Endothelial cell of umbilical vein (primary cell): Measurements from ENCODE around the gene OVCH2. TPM values are rescaled to one million over a fixed set of nuclear protein-coding genes. Genes with fewer than 3 reads are reported as not detected.

Source experiments
- BruUV-seq: library from RNA; stranded (reverse); fragments of 400-500 nt; replicated peaks from 2 replicates; lab custom pipeline; 2021; lab: Mats Ljungman, UMichigan
- CTCF ChIA-PET: fragments of 300-600, 350-600 bp; sonication (Branson Sonifier 250); formaldehyde crosslinking; loops from one replicate; lab custom pipeline; 2021; ENCODE audit warnings: antibody characterized with exemption, inconsistent platforms; lab: Charles Lee
- POLR2A ChIA-PET: fragments of 300-600, 350-600 bp; sonication (Branson Sonifier 250); formaldehyde crosslinking; loops from one replicate; lab custom pipeline; 2021; ENCODE audit warnings: antibody characterized with exemption, inconsistent platforms; lab: Charles Lee
- DNase-seq: peaks from one replicate; pipeline ENCODE4 v3.0.0-alpha.2; 2011; ENCODE audit warnings: low read depth, low spot score
- FAIRE-seq: peaks from 2 replicates; lab custom pipeline; 2011; peaks lifted over from hg19 to GRCh38; lab: Jason Lieb, UNC
- H2AFZ ChIP-seq: 2 replicates; pipeline ENCODE4 v1.6.0; 2012; ENCODE audit warnings: low read depth, low read length, control low read depth, inconsistent platforms
- H3K27ac ChIP-seq: 2 replicates; pipeline ENCODE4 v1.5.1; 2011; ENCODE audit warnings: low read depth, mild to moderate bottlenecking, control low read depth, low read length, moderate library complexity; ENCODE audit not compliant: insufficient read depth
- H3K27me3 ChIP-seq, 2 experiments: 2 replicates each; pipeline versions ENCODE4 v1.6.0 to v1.6.1; 2011; ENCODE audit warnings: low read length in 2 of 2, mixed read lengths in 1 of 2; ENCODE audit not compliant: control insufficient read depth in 2 of 2, insufficient read depth in 2 of 2
- H3K36me3 ChIP-seq, 2 experiments: 2 replicates in 1 of 2; 3 replicates in 1 of 2; pipeline ENCODE4 v1.5.1; 2011; ENCODE audit warnings: low read length in 2 of 2, mild to moderate bottlenecking in 1 of 2, moderate library complexity in 1 of 2; ENCODE audit not compliant: control insufficient read depth in 2 of 2, insufficient read depth in 2 of 2; ENCODE audit errors: extremely low read depth in 1 of 2
- H3K4me1 ChIP-seq: 3 replicates; pipeline ENCODE4 v1.5.1; 2011; ENCODE audit warnings: mild to moderate bottlenecking, low read length; ENCODE audit not compliant: control insufficient read depth, insufficient read depth; ENCODE audit errors: extremely low read depth
- H3K4me2 ChIP-seq: 2 replicates; pipeline ENCODE4 v1.6.1; 2011; ENCODE audit warnings: low read length, control low read depth, mixed read lengths; ENCODE audit not compliant: insufficient read depth
- H3K4me3 ChIP-seq, 3 experiments: fragments of 200-600 bp in 1 of 3; sonication (generic), shearing (Covaris generic) in 1 of 3; replicated peaks in 1 of 3; 2 replicates each; pipeline ENCODE4 v1.5.1; 2011 to 2016; ENCODE audit warnings: control low read depth in 3 of 3, low read length in 3 of 3, mild to moderate bottlenecking in 2 of 3, inconsistent platforms in 1 of 3, low read depth in 1 of 3, moderate library complexity in 1 of 3; ENCODE audit not compliant: insufficient read depth in 1 of 3
- H3K79me2 ChIP-seq: 2 replicates; pipeline ENCODE4 v1.6.0; 2012; ENCODE audit warnings: low read length, inconsistent platforms; ENCODE audit not compliant: control insufficient read depth, insufficient read depth
- H3K9ac ChIP-seq: replicated peaks from 2 replicates; pipeline ENCODE3; 2011; ENCODE audit warnings: low read length, control low read depth; ENCODE audit not compliant: insufficient read depth; ENCODE audit errors: extremely low read depth
- H3K9me1 ChIP-seq: replicated peaks from 3 replicates; pipeline ENCODE4 v1.6.0; 2011; ENCODE audit warnings: mild to moderate bottlenecking, low read length; ENCODE audit not compliant: control insufficient read depth, insufficient read depth; ENCODE audit errors: extremely low read depth
- H3K9me3 ChIP-seq: replicated peaks from 2 replicates; pipeline ENCODE4 v1.5.1; 2012; ENCODE audit warnings: low read length, inconsistent platforms; ENCODE audit not compliant: control insufficient read depth, insufficient read depth
- H4K20me1 ChIP-seq: replicated peaks from 2 replicates; pipeline ENCODE3; 2011; ENCODE audit warnings: mild to moderate bottlenecking, low read length; ENCODE audit not compliant: control insufficient read depth, insufficient read depth; ENCODE audit errors: extremely low read depth
- EZH2 ChIP-seq: IDR thresholded peaks from 2 replicates; pipeline ENCODE4 v1.6.1; 2012; ENCODE audit warnings: borderline replicate concordance, low read depth, mild to moderate bottlenecking, moderate library complexity, low read length, inconsistent platforms; ENCODE audit not compliant: severe bottlenecking
- FOS ChIP-seq: IDR thresholded peaks from 2 replicates; pipeline ENCODE4 v1.6.1; 2011; ENCODE audit warnings: mild to moderate bottlenecking, low read length, moderate library complexity, borderline replicate concordance; ENCODE audit not compliant: insufficient read depth
- GATA2 ChIP-seq: IDR thresholded peaks from 2 replicates; pipeline ENCODE4 v1.7.0; 2011; ENCODE audit warnings: low read depth, mild to moderate bottlenecking, moderate library complexity, mixed read lengths, low read length; ENCODE audit not compliant: insufficient read length, insufficient read depth
- JUN ChIP-seq: IDR thresholded peaks from 2 replicates; pipeline ENCODE4 v1.6.1; 2011; ENCODE audit warnings: borderline replicate concordance, low read depth; ENCODE audit not compliant: insufficient read length, insufficient read depth
- MYC ChIP-seq: IDR thresholded peaks from one replicate; pipeline ENCODE4 v1.6.1; 2011; ENCODE audit warnings: mild to moderate bottlenecking, low read depth, low read length
- POLR2A ChIP-seq: IDR thresholded peaks from 2 replicates; pipeline ENCODE4 v1.6.1; 2012; ENCODE audit warnings: low read depth, mild to moderate bottlenecking, control low read depth, low read length
- POLR2AphosphoS5 ChIP-seq: IDR thresholded peaks from 2 replicates; pipeline ENCODE4 v1.6.1; 2012; ENCODE audit warnings: low read depth, mild to moderate bottlenecking, control low read depth, low read length, moderate library complexity; ENCODE audit not compliant: insufficient read depth
- dilution Hi-C: fragments of 300-500 bp; cut with MboI; formaldehyde crosslinking; loops from one replicate; pipeline ENCODE4 v1.15.0; 2019; ENCODE audit warnings: low sequenced_read_pairs; ENCODE audit not compliant: extremely low pct_ligation_motif_present
- intact Hi-C: fragments of 100-400 bp; cut with micrococcal nuclease; formaldehyde crosslinking; loops from one replicate; pipeline ENCODE4 v1.10.0; 2022
- polyA plus RNA-seq, 4 experiments: library from polyadenylated mRNA; depleted of rRNA in 3 of 4; stranded (reverse) in 3 of 4; unstranded in 1 of 4; fragments of >200 nt; gene quantifications; 2 replicates each; pipeline versions ENCODE4 v1.2.1 to v1.2.3, GENCODE V29; 2011 to 2012; ENCODE audit warnings: missing spikeins in 1 of 4
- total RNA-seq: library from RNA; stranded (reverse); gene quantifications from 2 replicates; pipeline ENCODE4 v1.2.3, GENCODE V29; 2021
- TF ChIP-seq, protein P1 (sequence below): IDR thresholded peaks from 2 replicates; pipeline ENCODE4 v1.6.1; 2011; ENCODE audit not compliant: insufficient read depth, insufficient read length
- TF ChIP-seq, protein P2 (sequence below), 2 donors: IDR thresholded peaks; 1 replicate in 1 of 2; 2 replicates in 1 of 2; pipeline ENCODE4 v1.5.1; 2011; ENCODE audit warnings: low read length in 2 of 2, mild to moderate bottlenecking in 2 of 2, moderate library complexity in 2 of 2, control low read depth in 1 of 2, inconsistent platforms in 1 of 2, low read depth in 1 of 2; ENCODE audit not compliant: insufficient read depth in 1 of 2; ENCODE audit errors: extremely low read depth in 1 of 2

OVCH2 gene
- total and polyA plus RNA-seq, 2 donors (not counting 3 experiments of a cell fraction or from before 2014, with no cell fraction given), result not detected

DNA sequence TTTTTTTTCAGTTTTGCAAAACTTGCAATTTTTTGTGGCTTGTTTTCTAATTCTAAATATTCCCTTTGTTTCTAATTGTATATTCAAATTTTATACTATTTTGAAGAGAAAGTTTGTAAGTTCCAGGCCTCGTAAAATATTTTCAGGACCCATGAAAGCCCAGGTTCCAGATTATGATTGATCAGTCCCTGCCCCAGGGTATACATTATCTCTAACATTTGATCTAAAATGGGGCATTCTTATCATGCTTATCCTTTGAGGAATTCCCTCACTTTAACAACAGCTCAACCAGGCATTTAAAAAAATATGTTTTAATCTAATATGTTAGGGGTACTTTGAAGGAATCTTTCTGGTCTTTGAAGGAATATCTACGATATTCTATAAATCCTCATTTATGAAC is 59.4 kb downstream of the OVCH2 start:
- dilution Hi-C loops, result no loop called here
- Histone ChIP-seq H3K9me1 (no peaks in the 10 kb centered on the region), H3K4me2 (no peak overlapping the region), H4K20me1 (no peaks in the 10 kb centered on the region), H3K27ac (no peak overlapping the region), H3K79me2 (no peaks in the 10 kb centered on the region), H3K9ac (no peak overlapping the region), H2AFZ (no peak overlapping the region), H3K4me3 (no peak overlapping the region), H3K36me3 (peaks cover 0 to 3% of the 10 kb centered on the region in 2 experiments), H3K9me3 (no peaks in the 10 kb centered on the region), H3K4me1 (no peaks in the 10 kb centered on the region), H3K27me3 (no peaks in the 10 kb centered on the region)
- no peak for TF ChIP-seq POLR2AphosphoS5
- TF ChIP-seq GATA2, result no peak
- no peak for TF ChIP-seq EZH2
- no peak for TF ChIP-seq MYC
- TF ChIP-seq FOS, result no peak
- TF ChIP-seq POLR2A, result no peak
- TF ChIP-seq, protein P1, sequence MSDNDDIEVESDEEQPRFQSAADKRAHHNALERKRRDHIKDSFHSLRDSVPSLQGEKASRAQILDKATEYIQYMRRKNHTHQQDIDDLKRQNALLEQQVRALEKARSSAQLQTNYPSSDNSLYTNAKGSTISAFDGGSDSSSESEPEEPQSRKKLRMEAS, result no peak
- TF ChIP-seq, protein P2, sequence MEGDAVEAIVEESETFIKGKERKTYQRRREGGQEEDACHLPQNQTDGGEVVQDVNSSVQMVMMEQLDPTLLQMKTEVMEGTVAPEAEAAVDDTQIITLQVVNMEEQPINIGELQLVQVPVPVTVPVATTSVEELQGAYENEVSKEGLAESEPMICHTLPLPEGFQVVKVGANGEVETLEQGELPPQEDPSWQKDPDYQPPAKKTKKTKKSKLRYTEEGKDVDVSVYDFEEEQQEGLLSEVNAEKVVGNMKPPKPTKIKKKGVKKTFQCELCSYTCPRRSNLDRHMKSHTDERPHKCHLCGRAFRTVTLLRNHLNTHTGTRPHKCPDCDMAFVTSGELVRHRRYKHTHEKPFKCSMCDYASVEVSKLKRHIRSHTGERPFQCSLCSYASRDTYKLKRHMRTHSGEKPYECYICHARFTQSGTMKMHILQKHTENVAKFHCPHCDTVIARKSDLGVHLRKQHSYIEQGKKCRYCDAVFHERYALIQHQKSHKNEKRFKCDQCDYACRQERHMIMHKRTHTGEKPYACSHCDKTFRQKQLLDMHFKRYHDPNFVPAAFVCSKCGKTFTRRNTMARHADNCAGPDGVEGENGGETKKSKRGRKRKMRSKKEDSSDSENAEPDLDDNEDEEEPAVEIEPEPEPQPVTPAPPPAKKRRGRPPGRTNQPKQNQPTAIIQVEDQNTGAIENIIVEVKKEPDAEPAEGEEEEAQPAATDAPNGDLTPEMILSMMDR (IDR thresholded peaks at IDR 0.05; ENCODE audit: extremely low read depth in 1 of 2, insufficient read depth in 1 of 2, low read depth in 1 of 2, low read length in 2 of 2), result no peak
- no peak for TF ChIP-seq JUN
- FAIRE-seq (no peak), DNase-seq (no peak)
- intact Hi-C loops, result no loop called here
- POLR2A ChIA-PET, result no interaction called here
- CTCF ChIA-PET, result interaction anchor here (1.0 to 2.9 kb wide), 5 partner anchors 10 to 75 kb away, joined by 3 to 21 read pairs (median 5); no protein-coding TSS in a partner anchor
- BruUV-seq, result no TSS peak
